ENCODE data around the gene AHNAK. TPM values are rescaled to one million over a fixed set of nuclear protein-coding genes. Genes with fewer than 3 reads are reported as not detected.

The AHNAK gene
- polyA plus RNA-seq, 1 experiment: 145 TPM

DNA sequence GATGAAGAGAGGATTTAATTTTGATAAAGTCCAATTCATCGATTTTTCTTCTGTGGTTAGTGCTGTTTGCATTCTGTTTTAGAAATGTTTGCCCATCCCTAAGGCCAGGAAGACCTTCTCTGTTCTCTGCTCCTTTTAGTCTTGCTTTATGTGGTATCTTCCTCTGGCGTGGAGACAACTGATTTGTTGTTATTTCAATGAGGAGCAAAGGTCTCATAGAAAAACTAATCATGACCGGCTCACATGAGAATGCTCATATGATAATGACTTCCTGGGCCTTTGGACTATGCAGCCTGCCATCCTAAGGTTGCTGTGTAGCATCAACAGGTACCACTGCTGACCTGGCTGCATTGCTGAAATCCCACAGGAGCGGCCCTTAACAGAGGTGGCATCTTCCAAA, 108.0 kb downstream of the AHNAK start:
- no peak for DNase-seq (ENCODE audit: low read depth)
- H3K4me3 ChIP-seq (ENCODE audit: low read depth, low read length): no peak overlapping the region
- TF ChIP-seq, protein P1, sequence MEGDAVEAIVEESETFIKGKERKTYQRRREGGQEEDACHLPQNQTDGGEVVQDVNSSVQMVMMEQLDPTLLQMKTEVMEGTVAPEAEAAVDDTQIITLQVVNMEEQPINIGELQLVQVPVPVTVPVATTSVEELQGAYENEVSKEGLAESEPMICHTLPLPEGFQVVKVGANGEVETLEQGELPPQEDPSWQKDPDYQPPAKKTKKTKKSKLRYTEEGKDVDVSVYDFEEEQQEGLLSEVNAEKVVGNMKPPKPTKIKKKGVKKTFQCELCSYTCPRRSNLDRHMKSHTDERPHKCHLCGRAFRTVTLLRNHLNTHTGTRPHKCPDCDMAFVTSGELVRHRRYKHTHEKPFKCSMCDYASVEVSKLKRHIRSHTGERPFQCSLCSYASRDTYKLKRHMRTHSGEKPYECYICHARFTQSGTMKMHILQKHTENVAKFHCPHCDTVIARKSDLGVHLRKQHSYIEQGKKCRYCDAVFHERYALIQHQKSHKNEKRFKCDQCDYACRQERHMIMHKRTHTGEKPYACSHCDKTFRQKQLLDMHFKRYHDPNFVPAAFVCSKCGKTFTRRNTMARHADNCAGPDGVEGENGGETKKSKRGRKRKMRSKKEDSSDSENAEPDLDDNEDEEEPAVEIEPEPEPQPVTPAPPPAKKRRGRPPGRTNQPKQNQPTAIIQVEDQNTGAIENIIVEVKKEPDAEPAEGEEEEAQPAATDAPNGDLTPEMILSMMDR (IDR thresholded peaks at IDR 0.05; ENCODE audit: insufficient read depth, low read depth, low read length): no peak
- POLR2A ChIA-PET: no interaction called here
- CTCF ChIA-PET: no interaction called here
- H3K36me3 ChIP-seq (ENCODE audit: control insufficient read depth, insufficient read depth, low read length): no peaks in the 10 kb centered on the region
- H3K27me3 ChIP-seq (ENCODE audit: control insufficient read depth, insufficient read depth, low read length): no peaks in the 10 kb centered on the region

DNA sequence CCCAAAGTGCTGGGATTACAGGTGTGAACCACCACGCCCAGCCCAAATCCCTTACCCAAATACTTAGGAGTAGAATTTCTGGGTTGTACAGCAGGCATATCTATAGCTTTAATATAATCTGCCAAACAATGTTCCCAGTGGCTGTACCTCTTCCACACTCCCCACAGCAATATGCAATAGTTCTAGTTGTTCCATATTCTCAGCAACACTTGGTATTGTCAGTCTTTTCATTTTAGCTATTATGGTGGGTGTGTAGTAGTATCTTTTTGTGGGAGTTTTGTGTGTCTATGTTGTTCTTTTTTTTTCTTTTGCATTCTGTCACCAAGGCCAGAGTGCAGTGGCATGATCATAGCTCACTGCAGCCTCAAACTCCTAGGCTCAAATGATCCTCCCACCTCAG, 109.0 kb downstream of the AHNAK start:
- H3K4me3 ChIP-seq (ENCODE audit: low read depth, low read length): no peak overlapping the region
- H3K27me3 ChIP-seq (ENCODE audit: control insufficient read depth, insufficient read depth, low read length): no peaks in the 10 kb centered on the region
- H3K36me3 ChIP-seq (ENCODE audit: control insufficient read depth, insufficient read depth, low read length): no peaks in the 10 kb centered on the region
- ChIA-PET CTCF (interaction anchor here (0.6 to 1.8 kb wide), 4 partner anchors 21 to 1530 kb away, joined by 3 to 5 read pairs (median 4); no protein-coding TSS in a partner anchor), POLR2A (no interaction called here)
- TF ChIP-seq, protein P1 (IDR thresholded peaks at IDR 0.05; ENCODE audit: insufficient read depth, low read depth, low read length): no peak
- no peak for DNase-seq (ENCODE audit: low read depth)

DNA sequence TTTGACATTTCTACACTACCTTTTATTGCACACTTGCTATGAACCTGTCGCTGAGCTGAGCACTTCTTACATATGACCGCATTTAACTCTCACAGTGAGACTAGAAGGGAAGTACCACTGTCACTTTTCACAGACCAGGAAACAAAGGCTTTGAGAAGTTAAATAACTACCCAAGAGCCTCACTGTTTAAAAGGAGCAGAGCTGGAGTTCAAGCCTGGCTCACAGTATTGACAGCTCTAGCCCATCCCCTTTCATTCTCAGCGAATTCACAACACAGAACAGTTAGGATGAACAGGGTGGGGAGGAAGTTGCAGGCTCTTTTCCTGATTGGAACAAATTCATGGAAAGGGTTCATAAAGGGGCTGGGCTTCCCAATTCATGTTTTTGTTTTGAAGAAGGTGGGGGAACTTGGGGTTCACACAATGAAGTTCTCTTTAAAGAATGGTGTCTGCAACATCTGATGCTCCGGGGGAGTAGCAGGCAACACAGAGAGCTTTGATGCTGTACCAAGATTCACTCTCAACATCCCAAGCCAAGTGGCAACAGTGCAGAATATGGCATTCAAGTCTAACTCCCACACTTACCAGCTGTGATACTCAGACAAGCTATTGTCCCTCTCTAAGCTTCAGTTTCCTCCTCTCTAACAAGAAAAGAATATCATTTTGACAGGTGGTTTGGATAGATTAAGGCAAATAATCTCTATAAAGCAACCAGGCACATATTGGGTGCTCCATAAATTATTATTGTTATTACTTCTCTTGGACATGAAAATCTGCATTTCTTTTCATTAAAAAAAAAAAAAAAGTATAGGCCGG, 110.6 kb downstream of the AHNAK start:
- DNase-seq (ENCODE audit: low read depth): no peak
- TF ChIP-seq, protein P1 (IDR thresholded peaks at IDR 0.05; ENCODE audit: insufficient read depth, low read depth, low read length): no peak
- ChIA-PET POLR2A (interaction anchor here (0.6 kb wide), 1 partner anchor 233 kb away, joined by 3 read pairs; no protein-coding TSS in a partner anchor), CTCF (interaction anchor here (0.7 to 1.8 kb wide), 3 partner anchors 12 to 806 kb away, joined by 3 to 5 read pairs (median 3); no protein-coding TSS in a partner anchor)
- no peaks in the 10 kb centered on the region for H3K27me3 ChIP-seq (ENCODE audit: control insufficient read depth, insufficient read depth, low read length)
- H3K4me3 ChIP-seq (ENCODE audit: low read depth, low read length): no peak overlapping the region
- H3K36me3 ChIP-seq (ENCODE audit: control insufficient read depth, insufficient read depth, low read length): no peaks in the 10 kb centered on the region

DNA sequence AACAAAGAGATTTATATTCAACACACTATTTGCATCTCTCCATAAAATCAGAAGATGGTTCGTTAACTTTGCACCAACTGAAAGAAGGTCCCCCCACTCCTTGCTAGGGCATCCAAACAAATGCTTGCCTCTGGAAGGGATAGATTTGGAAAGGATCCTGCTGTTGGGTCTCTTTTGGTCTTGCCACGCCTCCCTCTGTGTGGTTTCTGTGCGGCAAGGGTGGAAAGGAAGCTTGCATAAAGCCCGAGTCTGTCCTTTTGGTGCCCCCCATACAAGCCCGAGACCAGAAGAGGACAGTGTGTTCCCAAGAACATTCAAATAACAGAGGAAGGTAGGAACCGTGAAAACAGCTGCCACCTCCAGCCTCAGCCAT, 112.7 kb downstream of the AHNAK start:
- ChIA-PET POLR2A (interaction anchor here (0.6 kb wide), 1 partner anchor 14 kb away, joined by 3 read pairs; no protein-coding TSS in a partner anchor), CTCF (interaction anchor here (1.4 kb wide), 1 partner anchor 260 kb away, joined by 3 read pairs; no protein-coding TSS in a partner anchor)
- Histone ChIP-seq H3K36me3 (ENCODE audit: control insufficient read depth, insufficient read depth, low read length) (no peaks in the 10 kb centered on the region), H3K4me3 (ENCODE audit: low read depth, low read length) (no peak overlapping the region), H3K27me3 (ENCODE audit: control insufficient read depth, insufficient read depth, low read length) (no peaks in the 10 kb centered on the region)
- DNase-seq (ENCODE audit: low read depth): no peak
- TF ChIP-seq, protein P1 (IDR thresholded peaks at IDR 0.05; ENCODE audit: insufficient read depth, low read depth, low read length): no peak

DNA sequence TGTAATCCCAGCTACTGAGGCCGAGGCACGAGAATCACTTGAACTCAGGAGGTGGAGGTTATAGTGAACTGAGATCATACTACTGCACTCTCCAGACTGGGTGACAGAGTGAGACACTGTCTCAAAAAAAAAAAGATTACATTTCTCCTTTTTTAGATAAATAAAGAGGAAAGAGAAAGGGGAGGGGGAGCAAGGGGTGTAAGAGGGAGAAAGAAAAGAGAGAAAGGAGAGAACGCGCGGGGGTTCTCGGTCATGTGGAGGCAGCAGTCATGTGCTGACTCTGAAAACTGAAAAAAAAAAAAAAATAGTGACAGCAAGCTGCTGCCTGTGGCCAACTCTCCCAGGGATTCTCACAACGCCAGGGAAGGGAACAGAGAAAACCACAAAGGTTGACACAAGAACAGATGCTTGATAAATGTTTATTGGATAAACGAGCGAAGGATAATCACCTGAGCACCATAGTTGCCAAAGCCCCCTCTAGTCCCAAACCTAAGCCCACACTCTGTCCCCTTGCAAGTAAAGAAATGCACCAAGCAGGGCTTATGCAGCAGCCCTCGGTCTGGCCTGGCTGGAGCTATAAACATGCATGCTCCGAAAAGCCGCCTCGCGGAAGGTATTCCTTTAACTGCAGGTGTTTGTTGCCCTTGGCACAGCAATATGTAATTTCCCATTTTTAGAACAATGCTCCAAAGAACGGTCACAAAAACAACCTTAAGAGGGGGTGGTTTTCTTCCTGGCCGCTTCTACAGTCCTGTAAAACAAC, 113.3 kb downstream of the AHNAK start:
- CTCF ChIA-PET: interaction anchor here (1.0 to 1.4 kb wide), 2 partner anchors 120 to 261 kb away, joined by 3 read pairs; no protein-coding TSS in a partner anchor
- Histone ChIP-seq H3K4me3 (ENCODE audit: low read depth, low read length) (no peak overlapping the region), H3K36me3 (ENCODE audit: control insufficient read depth, insufficient read depth, low read length) (no peaks in the 10 kb centered on the region), H3K27me3 (ENCODE audit: control insufficient read depth, insufficient read depth, low read length) (no peaks in the 10 kb centered on the region)
- POLR2A ChIA-PET: interaction anchor here (0.6 kb wide), 1 partner anchor 14 kb away, joined by 3 read pairs; no protein-coding TSS in a partner anchor
- TF ChIP-seq, protein P1 (IDR thresholded peaks at IDR 0.05; ENCODE audit: insufficient read depth, low read depth, low read length): no peak
- DNase-seq (ENCODE audit: low read depth): no peak
